HepG2 (cell line): ENCODE data around the gene GNAS-AS1. TPM values are rescaled to one million over a fixed set of nuclear protein-coding genes. Genes with fewer than 3 reads are reported as not detected.

Source experiments
- EED ChIP-seq: sonication (generic); formaldehyde crosslinking; IDR thresholded peaks from 2 replicates; pipeline ENCODE4 v1.5.0; 2020; ENCODE audit warnings: mild to moderate bottlenecking, missing genetic modification reagents
- ETV5 ChIP-seq: IDR thresholded peaks from 2 replicates; pipeline ENCODE4 v1.6.1; 2018; ENCODE audit warnings: missing biosample characterization, missing genetic modification reagents, inconsistent platforms, borderline replicate concordance
- FOSL2 ChIP-seq: sonication (generic); formaldehyde crosslinking; IDR thresholded peaks from 2 replicates; pipeline ENCODE4 v1.4.0; 2020; ENCODE audit warnings: missing genetic modification reagents
- HDAC1 ChIP-seq: sonication (generic); formaldehyde crosslinking; IDR thresholded peaks from 2 replicates; pipeline ENCODE4 v1.5.1; 2020; ENCODE audit warnings: mild to moderate bottlenecking, missing genetic modification reagents
- IRF1 ChIP-seq: sonication (generic); formaldehyde crosslinking; IDR thresholded peaks from 2 replicates; pipeline ENCODE4 v1.4.0; 2020; ENCODE audit warnings: low read depth, mild to moderate bottlenecking, missing genetic modification reagents
- JUND ChIP-seq: sonication (generic); formaldehyde crosslinking; IDR thresholded peaks from 2 replicates; pipeline ENCODE4 v1.8.0; 2022; ENCODE audit warnings: mild to moderate bottlenecking, missing genetic modification reagents
- KDM5A ChIP-seq: fragments of 200-600 bp; sonication (generic); IDR thresholded peaks from 2 replicates; pipeline ENCODE4 v1.7.0; 2018; ENCODE audit warnings: antibody characterized with exemption, mild to moderate bottlenecking, low read length, borderline replicate concordance
- KMT2A ChIP-seq: sonication (generic); formaldehyde crosslinking; IDR thresholded peaks from 2 replicates; pipeline ENCODE4 v1.4.0; 2020; ENCODE audit warnings: missing genetic modification reagents
- KMT2B ChIP-seq: IDR thresholded peaks from 2 replicates; pipeline ENCODE4 v1.6.1; 2016; ENCODE audit warnings: missing genetic modification reagents, missing compliant biosample characterization
- NONO ChIP-seq, 2 experiments: fragments of 450-650 bp in 1 of 2; sonication (generic) in 1 of 2; formaldehyde crosslinking in 1 of 2; IDR thresholded peaks in 1 of 2; conservative IDR thresholded peaks in 1 of 2; 2 replicates each; pipeline versions ENCODE4 v1.6.1 to v1.8.0; 2017 to 2022; ENCODE audit warnings: mild to moderate bottlenecking in 1 of 2, missing genetic modification reagents in 1 of 2, moderate library complexity in 1 of 2
- NR2F1 ChIP-seq, 2 experiments: fragments of 450-650 bp in 1 of 2; formaldehyde crosslinking in 1 of 2; IDR thresholded peaks; 2 replicates each; pipeline versions ENCODE4 v1.5.0 to v1.6.1; 2016 to 2020; ENCODE audit warnings: mild to moderate bottlenecking in 1 of 2, missing compliant biosample characterization in 1 of 2, missing genetic modification reagents in 1 of 2, moderate library complexity in 1 of 2
- PAWR ChIP-seq: sonication (generic); formaldehyde crosslinking; IDR thresholded peaks from 2 replicates; pipeline ENCODE4 v1.4.0; 2020; ENCODE audit warnings: missing genetic modification reagents, mild to moderate bottlenecking, borderline replicate concordance
- SIN3A ChIP-seq: IDR thresholded peaks from 2 replicates; pipeline ENCODE4 v1.6.1; 2011; ENCODE audit warnings: low read depth, mild to moderate bottlenecking, control low read depth, low read length, borderline replicate concordance
- SKI ChIP-seq: fragments of 450-650 bp; IDR thresholded peaks from one replicate; pipeline ENCODE4 v1.6.1; 2018; ENCODE audit warnings: mild to moderate bottlenecking; ENCODE audit not compliant: partially characterized antibody
- SRSF4 ChIP-seq: fragments of 200-400 bp; formaldehyde crosslinking; IDR thresholded peaks from one replicate; pipeline ENCODE4 v1.6.1; 2018; ENCODE audit warnings: mild to moderate bottlenecking, low read depth, low read length, moderate library complexity; ENCODE audit not compliant: poor library complexity, severe bottlenecking
- TBX2 ChIP-seq: sonication (generic); formaldehyde crosslinking; IDR thresholded peaks from 2 replicates; pipeline ENCODE4 v1.5.0; 2020; ENCODE audit warnings: missing genetic modification reagents, mild to moderate bottlenecking, borderline replicate concordance
- TEAD2 ChIP-seq: sonication (generic); formaldehyde crosslinking; IDR thresholded peaks from 2 replicates; pipeline ENCODE4 v1.9.0; 2021; ENCODE audit warnings: missing genetic modification reagents
- ZBTB4 ChIP-seq: sonication (generic); formaldehyde crosslinking; IDR thresholded peaks from 2 replicates; pipeline ENCODE4 v1.4.0; 2020; ENCODE audit warnings: missing genetic modification reagents, mild to moderate bottlenecking, borderline replicate concordance
- ZC3H4 ChIP-seq: sonication (generic); formaldehyde crosslinking; IDR thresholded peaks from 2 replicates; pipeline ENCODE4 v1.4.0; 2020; ENCODE audit warnings: missing genetic modification reagents, borderline replicate concordance
- ZNF354B ChIP-seq: sonication (generic); formaldehyde crosslinking; IDR thresholded peaks from 2 replicates; pipeline ENCODE4 v1.8.0; 2022; ENCODE audit warnings: mild to moderate bottlenecking, missing genetic modification reagents
- ZNF382 ChIP-seq: sonication (generic); formaldehyde crosslinking; IDR thresholded peaks from 2 replicates; pipeline ENCODE4 v1.5.0; 2020; ENCODE audit warnings: missing genetic modification reagents, mild to moderate bottlenecking, borderline replicate concordance
- ZNF484 ChIP-seq: sonication (generic); formaldehyde crosslinking; IDR thresholded peaks from 2 replicates; pipeline ENCODE4 v1.5.1; 2020; ENCODE audit warnings: mild to moderate bottlenecking, low read depth, missing genetic modification reagents, borderline replicate concordance
- ZNF512 ChIP-seq: sonication (generic); formaldehyde crosslinking; IDR thresholded peaks from 2 replicates; pipeline ENCODE4 v1.4.0; 2020; ENCODE audit warnings: mild to moderate bottlenecking, missing genetic modification reagents
- ZSCAN21 ChIP-seq: sonication (generic); formaldehyde crosslinking; IDR thresholded peaks from 2 replicates; pipeline ENCODE4 v1.8.0; 2022; ENCODE audit warnings: mild to moderate bottlenecking, missing genetic modification reagents, moderate library complexity, borderline replicate concordance
- polyA plus RNA-seq, 8 experiments: library from polyadenylated mRNA; depleted of rRNA in 3 of 8; stranded (reverse) in 7 of 8; unstranded in 1 of 8; fragments of >200 nt; fragmentation: Illumina TruSeq in 4 of 8; extraction: Trizol in 4 of 8; gene quantifications; 2 replicates each; pipeline versions ENCODE4 v1.2.1 to v1.2.3, GENCODE V29; 2011 to 2016; ENCODE audit warnings: low read depth in 4 of 8, missing spikeins in 1 of 8, mixed read lengths in 1 of 8; ENCODE audit not compliant: insufficient read depth in 1 of 8
- total RNA-seq, 5 experiments: library from RNA; depleted of rRNA; stranded (reverse); fragments of >200 nt; fragmentation: Illumina TruSeq; extraction: Trizol; gene quantifications; 2 replicates each; pipeline ENCODE4 v1.2.3, GENCODE V29; 2016; ENCODE audit warnings: low read depth in 1 of 5

Gene GNAS-AS1
- total and polyA plus RNA-seq, 2 of the 13 experiments (the other 11 are each of a cell fraction or from before 2014, with no cell fraction given) = not detected

GRCh38 chr20:58890518-58891085, 39.9 kb upstream of the GNAS-AS1 start (continued):
- TF ChIP-seq ZNF512 (CRISPR knock-in tag) (no peak), ZC3H4 (CRISPR knock-in tag) (0 out of 2 replicates have a peak, but pooled peaks have one; percentile 3), SKI (no peak), EED (CRISPR knock-in tag) (0 out of 2 replicates have a peak, but pooled peaks have one; percentile 52), FOSL2 (CRISPR knock-in tag) (no peak), SIN3A (peak; percentile 61; the same call in 1 of the 2 replicates), ZNF484 (CRISPR knock-in tag) (no peak), ZNF382 (CRISPR knock-in tag) (no peak), HDAC1 (CRISPR knock-in tag) (peak; percentile 57; the same call in 1 of the 2 replicates), KDM5A (no peak), PAWR (CRISPR knock-in tag) (no peak), ZSCAN21 (CRISPR knock-in tag) (peak; percentile 44; the same call in 1 of the 2 replicates), NR2F1 (CRISPR knock-in tag; IDR thresholded peaks at IDR 0.05) (no peak), ETV5 (CRISPR knock-in tag) (peak; percentile 75), IRF1 (CRISPR knock-in tag) (peak; percentile 31; the same call in 1 of the 2 replicates), NONO (IDR thresholded peaks at IDR 0.05) (no peak), NONO (CRISPR knock-in tag; conservative IDR thresholded peaks at IDR 0.05) (peak; percentile 58), TBX2 (CRISPR knock-in tag) (peak; percentile 65), ZBTB4 (CRISPR knock-in tag) (no peak), ZNF354B (CRISPR knock-in tag) (no peak; the same call in 1 of the 2 replicates), KMT2A (CRISPR knock-in tag) (peak; percentile 60), TEAD2 (CRISPR knock-in tag) (no peak), KMT2B (CRISPR knock-in tag) (0 out of 2 replicates have a peak, but pooled peaks have one; percentile 35), JUND (CRISPR knock-in tag) (no peak), SRSF4 (no peak)
